Esophagus muscularis mucosa (tissue), 4 donors: Measurements from ENCODE around the gene RASL10A. TPM values are rescaled to one million over a fixed set of nuclear protein-coding genes. Genes with fewer than 3 reads are reported as not detected.
"Not testable (repeated sequence)": the region's sequence is repeated elsewhere in the genome, so short reads cannot be mapped to it uniquely, and the experiment has no call there.

Experiments used
- DNase-seq: peaks from one replicate; pipeline ENCODE4 v3.0.0-alpha.2; 2017; ENCODE audit errors: extremely low spot score
- H3K27ac ChIP-seq, 4 donors: fragments of 200-600 bp; sonication (generic); replicated peaks in 1 of 4; 1 replicate in 3 of 4; 2 replicates in 1 of 4; pipeline ENCODE4 v1.5.1; 2016 to 2019; ENCODE audit warnings: mild to moderate bottlenecking in 1 of 4
- H3K27me3 ChIP-seq, 4 donors: fragments of 200-600 bp; sonication (generic); one replicate each; pipeline versions ENCODE4 v1.5.1 to v1.6.0; 2016 to 2019
- H3K36me3 ChIP-seq, 4 donors: fragments of 200-600 bp; sonication (generic); one replicate each; pipeline ENCODE4 v1.5.1; 2016 to 2019
- H3K4me1 ChIP-seq, 4 donors: fragments of 200-600 bp; sonication (generic); one replicate each; pipeline ENCODE4 v1.5.1; 2016 to 2019
- H3K4me3 ChIP-seq, 4 donors: fragments of 200-600 bp; sonication (generic); 1 replicate in 2 of 4; 2 replicates in 2 of 4; pipeline ENCODE4 v1.5.1; 2016 to 2019; ENCODE audit warnings: mild to moderate bottlenecking in 4 of 4, moderate library complexity in 1 of 4
- H3K9me3 ChIP-seq, 4 donors: fragments of 200-600 bp; sonication (generic); 1 replicate in 3 of 4; 2 replicates in 1 of 4; pipeline ENCODE4 v1.5.1; 2016 to 2019
- EP300 ChIP-seq: sonication (generic); formaldehyde crosslinking; IDR thresholded peaks from one replicate; pipeline ENCODE4 v1.6.1; 2017; ENCODE audit warnings: antibody characterized with exemption
- POLR2A ChIP-seq: fragments of 450-650 bp; IDR thresholded peaks from one replicate; pipeline ENCODE4 v1.6.1; 2017; ENCODE audit warnings: antibody characterized with exemption, moderate library complexity, mild to moderate bottlenecking, low read depth
- POLR2AphosphoS5 ChIP-seq, 2 donors: sonication (generic); formaldehyde crosslinking; IDR thresholded peaks; one replicate each; pipeline ENCODE4 v1.6.1; 2017; ENCODE audit warnings: antibody characterized with exemption in 2 of 2
- WGBS: methylation state at CpG from one replicate; pipeline ENCODE4 v1.1.5; 2018; 5-methylcytosine and 5-hydroxymethylcytosine counted together
- intact Hi-C: fragments of 100-400 bp; cut with DNase I; formaldehyde crosslinking; loops from one replicate; pipeline ENCODE4 v1.15.1; 2023
- total RNA-seq, 4 donors: library from RNA; depleted of rRNA; stranded (reverse); fragments of >200 nt; gene quantifications; one replicate each; pipeline versions ENCODE4 v1.1.0 to v1.2.1, GENCODE V29; 2016
- TF ChIP-seq, protein P1 (sequence below), 3 experiments: fragments of 200-600 bp in 2 of 3; fragments of 450-650 bp in 1 of 3; sonication (generic) in 2 of 3; IDR thresholded peaks; one replicate each; pipeline ENCODE4 v1.5.1; 2017 to 2019; ENCODE audit warnings: antibody characterized with exemption in 3 of 3, mild to moderate bottlenecking in 2 of 3, moderate library complexity in 1 of 3

Gene RASL10A
- total RNA-seq, 4 donors from 2014 or later, result 0.50 to 1.6 (median 0.84) TPM; not detected in 1

- Histone ChIP-seq H3K27ac (peak overlapping the region in 2 of 4 donors; percentile 36 to 80), H3K9me3 (no peaks in the 10 kb centered on the region), H3K4me3 (no peak overlapping the region), H3K36me3 (peaks cover 37 to 92% (median 80%) of the 10 kb centered on the region in 4 donors), H3K4me1 (peaks cover 22 to 44% (median 35%) of the 10 kb centered on the region in 4 donors), H3K27me3 (no peaks in the 10 kb centered on the region)
- TF ChIP-seq POLR2AphosphoS5 (IDR thresholded peaks at IDR 0.05) (no peak), POLR2A (no peak), EP300 (no peak)
- TF ChIP-seq, protein P1, sequence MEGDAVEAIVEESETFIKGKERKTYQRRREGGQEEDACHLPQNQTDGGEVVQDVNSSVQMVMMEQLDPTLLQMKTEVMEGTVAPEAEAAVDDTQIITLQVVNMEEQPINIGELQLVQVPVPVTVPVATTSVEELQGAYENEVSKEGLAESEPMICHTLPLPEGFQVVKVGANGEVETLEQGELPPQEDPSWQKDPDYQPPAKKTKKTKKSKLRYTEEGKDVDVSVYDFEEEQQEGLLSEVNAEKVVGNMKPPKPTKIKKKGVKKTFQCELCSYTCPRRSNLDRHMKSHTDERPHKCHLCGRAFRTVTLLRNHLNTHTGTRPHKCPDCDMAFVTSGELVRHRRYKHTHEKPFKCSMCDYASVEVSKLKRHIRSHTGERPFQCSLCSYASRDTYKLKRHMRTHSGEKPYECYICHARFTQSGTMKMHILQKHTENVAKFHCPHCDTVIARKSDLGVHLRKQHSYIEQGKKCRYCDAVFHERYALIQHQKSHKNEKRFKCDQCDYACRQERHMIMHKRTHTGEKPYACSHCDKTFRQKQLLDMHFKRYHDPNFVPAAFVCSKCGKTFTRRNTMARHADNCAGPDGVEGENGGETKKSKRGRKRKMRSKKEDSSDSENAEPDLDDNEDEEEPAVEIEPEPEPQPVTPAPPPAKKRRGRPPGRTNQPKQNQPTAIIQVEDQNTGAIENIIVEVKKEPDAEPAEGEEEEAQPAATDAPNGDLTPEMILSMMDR (IDR thresholded peaks at IDR 0.05), result no peak
- intact Hi-C loops, result no loop called here
- DNase-seq, result no peak
These were observed 30.4 kb upstream of the RASL10A start for GRCh38 chr22:29345932-29346331.

DNA sequence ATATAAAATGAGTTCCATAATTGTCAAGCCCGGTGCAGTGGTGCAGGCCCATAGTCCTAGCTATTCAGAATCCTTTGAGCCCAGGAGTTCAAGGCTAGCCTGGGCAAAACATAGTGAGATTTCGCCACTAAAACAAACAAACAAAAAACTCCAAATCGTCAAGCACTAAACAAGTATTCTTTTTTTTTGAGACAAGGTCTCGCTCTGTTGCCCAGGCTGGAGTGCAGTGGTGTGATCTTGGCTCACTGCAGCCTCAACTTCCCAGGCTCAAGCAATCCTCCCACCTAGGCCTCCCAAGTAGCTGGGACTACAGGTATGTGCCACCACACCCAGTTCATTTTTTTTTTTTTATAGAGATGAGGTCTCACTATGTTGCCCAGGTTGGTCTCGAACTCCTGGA, 29.4 kb upstream of the RASL10A start:
- intact Hi-C loops, result not testable (repeated sequence)

DNA sequence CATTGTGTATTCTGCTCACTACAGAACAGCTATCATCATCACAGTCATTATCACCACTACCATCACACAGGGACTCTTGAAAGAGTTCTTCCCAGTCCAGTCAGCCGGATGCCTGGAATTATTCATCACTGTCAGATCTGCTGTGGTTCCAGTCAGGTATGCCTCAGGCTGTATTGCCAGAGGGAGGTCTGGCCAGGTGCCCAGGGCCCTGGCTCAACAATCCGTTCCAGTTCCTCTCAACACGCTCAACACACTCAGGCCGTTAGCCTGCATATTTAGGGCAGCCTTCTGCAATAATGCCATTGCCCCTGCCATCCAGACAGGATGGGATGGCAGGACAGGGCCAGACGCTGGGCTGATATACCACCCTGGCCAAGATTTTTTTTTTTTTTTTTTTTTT, 28.6 kb upstream of the RASL10A start:
- peak; percentile 93 for DNase-seq
- peaks cover 33 to 92% (median 79%) of the 10 kb centered on the region in 4 donors for H3K36me3 ChIP-seq
- intact Hi-C loops, result no loop called here

More for the DNA sequence above, 29.4 kb upstream of the RASL10A start:
- peaks cover 38 to 92% (median 80%) of the 10 kb centered on the region in 4 donors for H3K36me3 ChIP-seq
- not testable (repeated sequence) for H3K4me3 ChIP-seq, H3K9me3 ChIP-seq, DNase-seq, H3K27me3 ChIP-seq
- WGBS, result 92% methylated on average over 5 of the region's 5 CpGs
- peak overlapping the region; percentile 57 to 80 (median 66) for H3K27ac ChIP-seq
- H3K4me1 ChIP-seq, result peaks cover 22 to 44% (median 35%) of the 10 kb centered on the region in 4 donors

GRCh38 chr22:29343313-29343805, 27.9 kb upstream of the RASL10A start:
- intact Hi-C loops, result loop anchor here (2.0 kb wide), 1 partner anchor 31 kb away; no protein-coding TSS in a partner anchor
- 73% methylated on average over 6 of the region's 7 CpGs for WGBS
- Histone ChIP-seq H3K36me3 (peaks cover 36 to 92% (median 79%) of the 10 kb centered on the region in 4 donors), H3K4me3 (no peak overlapping the region), H3K9me3 (no peaks in the 10 kb centered on the region), H3K4me1 (peaks cover 22 to 44% (median 35%) of the 10 kb centered on the region in 4 donors), H3K27me3 (no peaks in the 10 kb centered on the region), H3K27ac (peak overlapping the region; percentile 47 to 80 (median 65))
- TF ChIP-seq POLR2A (no peak), EP300 (no peak)
- TF ChIP-seq, protein P1 (IDR thresholded peaks at IDR 0.05), result no peak
- no peak for DNase-seq

More for the DNA sequence above, 28.6 kb upstream of the RASL10A start:
- Histone ChIP-seq H3K4me1 (peaks cover 22 to 44% (median 35%) of the 10 kb centered on the region in 4 donors), H3K27me3 (no peaks in the 10 kb centered on the region), H3K27ac (peak overlapping the region; percentile 57 to 80 (median 66)), H3K4me3 (no peak overlapping the region), H3K9me3 (no peaks in the 10 kb centered on the region)
- 13% methylated on average over 5 of the region's 5 CpGs for WGBS
- TF ChIP-seq, protein P1 (IDR thresholded peaks at IDR 0.05), result no peak
- TF ChIP-seq POLR2AphosphoS5 (IDR thresholded peaks at IDR 0.05) (peak; percentile 70 to 74), POLR2A (no peak), EP300 (peak; percentile 47)

- Histone ChIP-seq H3K4me3 (no peak overlapping the region), H3K9me3 (no peaks in the 10 kb centered on the region), H3K4me1 (peaks cover 22 to 44% (median 35%) of the 10 kb centered on the region in 4 donors), H3K36me3 (peaks cover 42 to 92% (median 79%) of the 10 kb centered on the region in 4 donors), H3K27ac (peak overlapping the region in 2 of 4 donors; percentile 57 to 80), H3K27me3 (no peaks in the 10 kb centered on the region)
- TF ChIP-seq POLR2A, result no peak
- no peak for TF ChIP-seq EP300
- TF ChIP-seq, protein P1 (IDR thresholded peaks at IDR 0.05), result no peak
- no peak for TF ChIP-seq POLR2AphosphoS5 (IDR thresholded peaks at IDR 0.05)
- 83% methylated on average over 10 of the region's 10 CpGs for WGBS
- no peak for DNase-seq
- intact Hi-C loops, result loop anchor here (2.0 kb wide), 1 partner anchor 30 kb away; no protein-coding TSS in a partner anchor
These were observed 27.2 kb upstream of the RASL10A start for GRCh38 chr22:29342577-29343312.
